ENCODE measurements around the gene GABBR2. TPM values are rescaled to one million over a fixed set of nuclear protein-coding genes. Genes with fewer than 3 reads are reported as not detected.

Gene GABBR2
- total and polyA plus RNA-seq, 4 donors = 0.39 TPM; not detected in 3

- Histone ChIP-seq H3K4me1 (ENCODE audit: control insufficient read depth in 1 of 2, insufficient read depth in 2 of 2, low read length in 2 of 2) (no peaks in the 10 kb centered on the region), H3K27ac (ENCODE audit: low read depth in 1 of 2, low read length in 2 of 2) (no peak overlapping the region), H3K9me3 (ENCODE audit: control insufficient read depth, low read length) (peaks cover 2% of the 10 kb centered on the region), H3K27me3 (ENCODE audit: control insufficient read depth in 1 of 2, insufficient read depth in 2 of 2, low read length in 1 of 2) (no peaks in the 10 kb centered on the region), H3K36me3 (ENCODE audit: control insufficient read depth in 1 of 2, insufficient read depth in 2 of 2, low read length in 1 of 2) (peaks cover 0 to 8% of the 10 kb centered on the region in 2 donors), H3K4me3 (ENCODE audit: low read length in 2 of 2) (no peak overlapping the region)
- no peak for DNase-seq
- WGBS, 2 donors = 81 to 83% methylated on average over 9 to 10 of the region's 10 CpGs
- no peak for ATAC-seq (ENCODE audit: low FRiP score)
- intact Hi-C loops (cut with DNase I) = no loop called here
These were observed 33.9 kb upstream of the GABBR2 start for GRCh38 chr9:98742325-98743280.

GRCh38 chr9:98740226-98740881 lies 31.6 kb upstream of the GABBR2 start:
- 93 to 94% methylated on average over 8 of the region's 8 CpGs for WGBS, 2 donors
- Histone ChIP-seq H3K4me3 (ENCODE audit: low read length in 2 of 2) (no peak overlapping the region), H3K27ac (ENCODE audit: low read depth in 1 of 2, low read length in 2 of 2) (no peak overlapping the region), H3K27me3 (ENCODE audit: control insufficient read depth in 1 of 2, insufficient read depth in 2 of 2, low read length in 1 of 2) (no peaks in the 10 kb centered on the region), H3K4me1 (ENCODE audit: control insufficient read depth in 1 of 2, insufficient read depth in 2 of 2, low read length in 2 of 2) (no peaks in the 10 kb centered on the region), H3K9me3 (ENCODE audit: control insufficient read depth, low read length) (peaks cover 2% of the 10 kb centered on the region), H3K36me3 (ENCODE audit: control insufficient read depth in 1 of 2, insufficient read depth in 2 of 2, low read length in 1 of 2) (peaks cover 0 to 5% of the 10 kb centered on the region in 2 donors)
- intact Hi-C loops (cut with DNase I) = no loop called here
- no peak for ATAC-seq (ENCODE audit: low FRiP score)
- no peak for DNase-seq

GRCh38 chr9:98738741-98739140 lies 30.0 kb upstream of the GABBR2 start:
- WGBS, 2 donors = 96 to 97% methylated on average over 3 of the region's 3 CpGs
- Histone ChIP-seq H3K27ac (ENCODE audit: low read depth in 1 of 2, low read length in 2 of 2) (no peak overlapping the region), H3K4me3 (ENCODE audit: low read length in 2 of 2) (no peak overlapping the region), H3K36me3 (ENCODE audit: control insufficient read depth in 1 of 2, insufficient read depth in 2 of 2, low read length in 1 of 2) (peaks cover 0 to 8% of the 10 kb centered on the region in 2 donors), H3K9me3 (ENCODE audit: control insufficient read depth, low read length) (peaks cover 2% of the 10 kb centered on the region), H3K27me3 (ENCODE audit: control insufficient read depth in 1 of 2, insufficient read depth in 2 of 2, low read length in 1 of 2) (no peaks in the 10 kb centered on the region), H3K4me1 (ENCODE audit: control insufficient read depth in 1 of 2, insufficient read depth in 2 of 2, low read length in 2 of 2) (no peaks in the 10 kb centered on the region)
- ATAC-seq (ENCODE audit: low FRiP score) (no peak), DNase-seq (no peak)
- intact Hi-C loops (cut with DNase I) = no loop called here

GRCh38 chr9:98736226-98736625 lies 27.5 kb upstream of the GABBR2 start:
- 70 to 81% methylated on average over 12 of the region's 12 CpGs for whole genome bisulfite sequencing, 2 donors
- Histone ChIP-seq H3K4me1 (ENCODE audit: control insufficient read depth in 1 of 2, insufficient read depth in 2 of 2, low read length in 2 of 2) (no peaks in the 10 kb centered on the region), H3K36me3 (ENCODE audit: control insufficient read depth in 1 of 2, insufficient read depth in 2 of 2, low read length in 1 of 2) (peaks cover 0 to 11% of the 10 kb centered on the region in 2 donors), H3K4me3 (ENCODE audit: low read length in 2 of 2) (no peak overlapping the region), H3K9me3 (ENCODE audit: control insufficient read depth, low read length) (peaks cover 2% of the 10 kb centered on the region), H3K27ac (ENCODE audit: low read depth in 1 of 2, low read length in 2 of 2) (no peak overlapping the region), H3K27me3 (ENCODE audit: control insufficient read depth in 1 of 2, insufficient read depth in 2 of 2, low read length in 1 of 2) (no peaks in the 10 kb centered on the region)
- DNase-seq (no peak), ATAC-seq (ENCODE audit: low FRiP score) (no peak)
- intact Hi-C loops (cut with DNase I) = no loop called here

GRCh38 chr9:98732801-98733200 lies 24.1 kb upstream of the GABBR2 start:
- WGBS, 2 donors = 91 to 94% methylated on average over 9 of the region's 9 CpGs
- Histone ChIP-seq H3K27ac (ENCODE audit: low read depth in 1 of 2, low read length in 2 of 2) (no peak overlapping the region), H3K4me1 (ENCODE audit: control insufficient read depth in 1 of 2, insufficient read depth in 2 of 2, low read length in 2 of 2) (no peaks in the 10 kb centered on the region), H3K4me3 (ENCODE audit: low read length in 2 of 2) (no peak overlapping the region), H3K36me3 (ENCODE audit: control insufficient read depth in 1 of 2, insufficient read depth in 2 of 2, low read length in 1 of 2) (peaks cover 0 to 11% of the 10 kb centered on the region in 2 donors), H3K27me3 (ENCODE audit: control insufficient read depth in 1 of 2, insufficient read depth in 2 of 2, low read length in 1 of 2) (no peaks in the 10 kb centered on the region), H3K9me3 (ENCODE audit: control insufficient read depth, low read length) (no peaks in the 10 kb centered on the region)
- intact Hi-C loops (cut with DNase I) = no loop called here
- ATAC-seq (ENCODE audit: low FRiP score) (no peak), DNase-seq (no peak)

- Histone ChIP-seq H3K4me1 (ENCODE audit: control insufficient read depth in 1 of 2, insufficient read depth in 2 of 2, low read length in 2 of 2) (no peaks in the 10 kb centered on the region), H3K9me3 (ENCODE audit: control insufficient read depth, low read length) (no peaks in the 10 kb centered on the region), H3K36me3 (ENCODE audit: control insufficient read depth in 1 of 2, insufficient read depth in 2 of 2, low read length in 1 of 2) (peaks cover 0 to 11% of the 10 kb centered on the region in 2 donors), H3K27ac (ENCODE audit: low read depth in 1 of 2, low read length in 2 of 2) (no peak overlapping the region), H3K4me3 (ENCODE audit: low read length in 2 of 2) (no peak overlapping the region), H3K27me3 (ENCODE audit: control insufficient read depth in 1 of 2, insufficient read depth in 2 of 2, low read length in 1 of 2) (no peaks in the 10 kb centered on the region)
- ATAC-seq (ENCODE audit: low FRiP score) (no peak), DNase-seq (no peak)
- intact Hi-C loops (cut with DNase I) = no loop called here
- WGBS, 2 donors = 86 to 87% methylated on average over 10 of the region's 10 CpGs
These were observed 23.4 kb upstream of the GABBR2 start for GRCh38 chr9:98732091-98732490.

- DNase-seq (no peak), ATAC-seq (ENCODE audit: low FRiP score) (no peak)
- WGBS, 2 donors = 86 to 87% methylated on average over 5 of the region's 5 CpGs
- intact Hi-C loops (cut with DNase I) = no loop called here
- no peak overlapping the region for H3K27ac ChIP-seq (ENCODE audit: low read depth in 1 of 2, low read length in 2 of 2)
- H3K9me3 ChIP-seq (ENCODE audit: control insufficient read depth, low read length) = no peaks in the 10 kb centered on the region
- no peaks in the 10 kb centered on the region for H3K4me1 ChIP-seq (ENCODE audit: control insufficient read depth in 1 of 2, insufficient read depth in 2 of 2, low read length in 2 of 2)
- H3K4me3 ChIP-seq (ENCODE audit: low read length in 2 of 2) = no peak overlapping the region
- H3K27me3 ChIP-seq (ENCODE audit: control insufficient read depth in 1 of 2, insufficient read depth in 2 of 2, low read length in 1 of 2) = no peaks in the 10 kb centered on the region
- H3K36me3 ChIP-seq (ENCODE audit: control insufficient read depth in 1 of 2, insufficient read depth in 2 of 2, low read length in 1 of 2) = peaks cover 0 to 11% of the 10 kb centered on the region in 2 donors
These were observed 22.1 kb upstream of the GABBR2 start for GRCh38 chr9:98730871-98731270.

- ATAC-seq (ENCODE audit: low FRiP score) (no peak), DNase-seq (no peak)
- Histone ChIP-seq H3K9me3 (ENCODE audit: control insufficient read depth, low read length) (peaks cover 4% of the 10 kb centered on the region), H3K4me1 (ENCODE audit: control insufficient read depth in 1 of 2, insufficient read depth in 2 of 2, low read length in 2 of 2) (no peaks in the 10 kb centered on the region), H3K4me3 (ENCODE audit: low read length in 2 of 2) (no peak overlapping the region), H3K36me3 (ENCODE audit: control insufficient read depth in 1 of 2, insufficient read depth in 2 of 2, low read length in 1 of 2) (peaks cover 0 to 4% of the 10 kb centered on the region in 2 donors), H3K27me3 (ENCODE audit: control insufficient read depth in 1 of 2, insufficient read depth in 2 of 2, low read length in 1 of 2) (no peaks in the 10 kb centered on the region), H3K27ac (ENCODE audit: low read depth in 1 of 2, low read length in 2 of 2) (no peak overlapping the region)
- 87% methylated on average over 11 of the region's 11 CpGs for WGBS, 2 donors
- intact Hi-C loops (cut with DNase I) = no loop called here
These were observed 19.8 kb upstream of the GABBR2 start for GRCh38 chr9:98728500-98728899.
